Measurements from ENCODE around the gene ABCB9.
"Not testable (repeated sequence)": the region's sequence is repeated elsewhere in the genome, so short reads cannot be mapped to it uniquely, and the experiment has no call there.

ABCB9 gene

DNA sequence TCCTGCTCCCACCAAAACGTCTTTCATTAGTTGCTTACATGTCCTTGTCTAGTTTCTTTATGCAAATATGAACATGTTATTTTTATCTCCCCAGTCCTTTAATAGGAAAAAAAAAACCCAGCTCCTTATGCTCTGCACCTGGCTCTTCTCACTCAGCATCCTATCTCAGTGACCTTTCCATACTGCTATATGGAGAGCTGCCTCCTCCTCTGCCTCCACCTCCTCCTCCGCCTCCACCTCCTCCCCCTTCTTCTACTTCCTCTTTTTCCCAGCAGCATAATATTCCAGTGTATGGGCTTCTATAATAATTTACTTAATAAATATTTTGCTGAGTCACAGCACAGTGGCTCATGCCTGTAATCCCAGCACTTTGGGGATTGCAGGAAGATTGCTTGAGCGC is 31.5 kb downstream of the ABCB9 start:
- no peak for DNase-seq

- DNase-seq = no peak
Observed at GRCh38 chr12:122932207-122932606, 34.1 kb downstream of the ABCB9 start.

DNA sequence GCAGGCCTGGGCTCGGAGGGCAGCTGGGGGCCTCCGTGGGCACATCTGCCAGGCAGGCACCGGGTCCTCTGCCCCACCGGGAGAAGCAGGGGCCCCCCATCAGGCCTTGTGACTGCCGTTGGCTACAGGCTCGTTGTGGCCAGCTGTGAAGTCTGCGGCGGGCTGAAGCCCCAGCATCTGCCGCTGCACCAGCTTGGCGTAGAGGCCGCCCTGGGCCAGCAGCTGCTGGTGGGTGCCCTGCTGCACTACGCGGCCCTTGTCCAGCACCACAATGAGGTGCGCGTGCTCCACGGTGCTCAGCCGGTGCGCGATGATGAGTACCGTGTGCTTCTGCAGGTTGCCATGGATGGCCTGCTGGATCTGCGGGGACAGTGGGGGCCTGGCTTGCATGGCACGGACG is 36.5 kb downstream of the ABCB9 start:
- no peak for DNase-seq

- no peak for DNase-seq
Observed at GRCh38 chr12:122929148-122929538, 37.1 kb downstream of the ABCB9 start.

GRCh38 chr12:122928404-122929147 is 37.7 kb downstream of the ABCB9 start:
- DNase-seq = no peak

GRCh38 chr12:122927756-122928403 is 38.4 kb downstream of the ABCB9 start:
- no peak for DNase-seq

DNA sequence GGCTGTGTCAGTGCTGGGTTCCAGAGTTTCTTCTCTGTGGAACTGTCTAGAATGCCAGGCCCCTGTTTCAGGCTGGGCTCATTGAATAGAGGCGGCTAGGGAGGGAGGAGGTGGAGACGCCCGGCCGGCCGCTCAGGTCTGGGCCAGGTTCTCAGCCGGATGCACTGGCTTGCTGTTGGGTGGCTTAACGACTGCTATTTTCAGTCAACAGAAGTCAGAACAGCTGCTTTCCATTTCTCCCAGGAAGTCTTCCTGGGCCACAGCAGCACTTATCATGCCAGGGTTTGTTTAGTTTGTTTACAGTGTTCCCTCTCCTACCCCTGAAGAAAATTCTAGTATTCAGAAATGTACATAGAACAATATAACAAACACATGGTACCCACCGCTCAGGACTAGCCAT is 44.3 kb downstream of the ABCB9 start:
- no peak for DNase-seq

DNA sequence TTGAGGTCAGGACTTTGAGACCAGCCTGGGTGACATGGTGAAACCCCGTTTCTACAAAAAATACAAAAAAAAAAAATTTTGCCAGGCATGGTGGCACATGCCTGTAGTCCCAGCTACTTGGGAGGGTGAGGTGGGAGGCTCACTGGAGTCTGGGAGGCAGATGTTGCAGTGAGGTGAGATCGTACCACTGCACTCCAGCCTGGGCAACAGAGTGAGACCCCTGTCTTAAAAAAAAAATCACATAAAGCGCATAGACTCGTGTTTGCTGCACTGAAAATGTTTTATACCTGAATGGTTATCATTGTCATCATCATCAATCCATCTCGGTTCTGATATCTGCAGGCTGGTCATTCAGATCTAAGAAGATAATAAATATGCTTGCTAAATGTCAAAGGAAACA is 45.6 kb downstream of the ABCB9 start:
- DNase-seq = no peak

- DNase-seq = no peak
Observed at GRCh38 chr12:122918827-122919226, 47.4 kb downstream of the ABCB9 start.

- no peak for DNase-seq
Observed at GRCh38 chr12:122917507-122918121, 48.6 kb downstream of the ABCB9 start.

DNA sequence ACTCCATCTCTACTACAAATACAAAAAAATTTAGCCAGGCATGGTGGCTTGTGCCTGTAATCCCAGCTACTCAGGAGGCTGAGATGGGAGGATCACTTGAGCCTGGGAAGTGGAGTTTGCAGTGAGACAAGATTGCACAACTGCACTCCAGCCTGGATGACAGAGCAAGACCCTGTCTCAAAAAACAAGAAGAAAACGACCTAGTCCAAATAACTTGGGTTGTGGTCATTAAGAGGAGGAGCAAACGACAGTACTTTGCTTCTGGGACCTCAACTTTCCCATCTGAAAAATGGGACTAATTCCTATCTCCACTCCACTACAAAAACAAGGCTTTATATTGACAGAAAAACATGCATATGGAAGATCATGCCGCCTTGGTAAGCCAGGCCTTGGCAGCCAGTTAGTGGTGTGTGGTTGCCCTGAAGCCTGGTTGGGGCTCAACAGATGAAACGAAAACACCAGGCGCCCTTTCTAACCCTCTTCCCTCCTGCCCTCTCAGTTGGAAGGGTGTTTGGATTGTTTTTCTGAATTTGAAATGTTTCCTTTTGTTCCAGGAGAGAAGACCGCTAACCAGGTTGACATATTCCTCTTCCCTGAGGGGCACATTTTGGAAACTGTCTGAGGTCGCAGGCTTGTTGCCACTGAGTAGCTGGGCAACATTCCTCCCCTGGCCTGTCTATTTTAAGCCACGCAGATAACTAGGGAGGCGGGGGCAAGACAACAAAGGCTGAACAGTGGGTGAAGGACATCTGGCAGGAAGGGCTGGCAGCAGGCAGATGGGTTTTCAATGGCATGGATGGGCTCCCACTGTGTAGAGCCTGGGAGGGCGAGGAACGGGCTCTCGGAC is 56.6 kb downstream of the ABCB9 start:
- no peak for DNase-seq

DNA sequence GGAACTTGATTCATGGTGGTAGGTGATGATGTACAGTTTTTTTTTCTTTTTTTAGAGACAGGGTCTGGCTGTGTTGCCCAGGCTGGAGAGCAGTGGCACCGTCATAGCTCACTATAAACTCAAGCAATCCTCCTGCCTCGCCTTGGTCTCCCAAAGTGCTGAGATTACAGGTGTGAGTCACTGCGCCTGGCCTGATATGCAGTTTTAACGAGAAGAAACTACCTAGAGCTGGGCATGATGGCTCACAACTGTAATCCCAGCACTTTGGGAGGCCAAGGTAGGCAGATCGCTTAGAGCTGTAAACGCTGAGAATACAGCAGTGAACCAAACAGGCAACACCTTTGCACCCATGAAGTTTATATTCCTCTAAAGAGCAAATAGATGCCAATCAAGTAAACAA is 57.3 kb downstream of the ABCB9 start:
- no peak for DNase-seq

DNA sequence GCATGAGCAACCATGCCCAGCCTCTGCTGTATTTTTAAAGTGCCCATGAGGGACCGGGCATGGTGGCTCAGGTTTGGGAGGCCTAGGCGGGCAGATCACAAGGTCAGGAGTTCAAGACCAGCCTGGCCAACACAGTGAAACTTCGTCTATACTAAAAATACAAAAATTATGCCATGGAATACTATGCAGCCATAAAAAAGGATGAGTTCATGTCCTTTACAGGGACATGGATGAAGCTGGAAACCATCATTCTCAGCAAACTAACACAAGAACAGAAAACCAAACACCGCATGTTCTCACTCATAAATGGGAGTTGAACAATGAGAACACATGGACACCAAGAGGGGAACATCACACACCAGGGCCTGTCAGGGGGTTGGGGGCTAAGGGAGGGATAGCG is 61.0 kb downstream of the ABCB9 start:
- not testable (repeated sequence) for DNase-seq

DNA sequence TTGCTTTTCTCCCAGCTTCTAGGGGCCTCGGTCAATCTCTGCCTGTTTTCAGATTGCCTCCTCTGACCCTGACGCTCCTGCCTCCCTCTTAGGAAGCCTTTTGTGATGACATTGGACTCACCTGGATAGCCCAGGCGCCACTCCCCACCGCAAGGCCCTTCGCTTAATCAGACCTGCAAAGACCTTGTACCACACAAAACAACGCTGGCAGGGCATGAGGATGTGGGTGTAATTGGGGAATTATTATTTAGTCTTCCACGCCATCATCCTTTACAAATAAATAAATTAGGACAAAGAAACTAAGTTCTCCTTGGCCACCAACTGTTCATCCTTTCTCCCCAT is 62.6 kb downstream of the ABCB9 start:
- no peak for DNase-seq

GRCh38 chr12:122902854-122903692 is 63.2 kb downstream of the ABCB9 start:
- DNase-seq = no peak

DNA sequence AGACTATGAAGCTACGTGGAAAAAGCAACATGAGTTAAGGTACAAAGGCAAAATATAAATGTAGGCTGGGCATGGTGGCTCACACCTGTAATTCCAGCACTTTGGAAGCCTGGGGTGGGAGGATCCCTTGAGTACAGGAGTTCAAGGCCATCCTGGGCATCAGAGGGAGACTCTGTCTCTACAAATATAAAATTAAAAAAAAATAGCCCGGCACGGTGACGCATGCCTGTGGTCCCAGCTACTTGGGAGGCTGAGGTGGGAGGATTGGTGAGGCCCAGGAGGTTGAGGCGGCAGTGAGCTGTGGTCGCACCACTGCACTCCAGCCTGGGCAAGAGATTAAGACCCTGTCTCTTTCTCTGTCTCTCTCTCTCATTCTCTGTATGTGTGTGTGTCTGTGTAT is 66.4 kb downstream of the ABCB9 start:
- no peak for DNase-seq

DNA sequence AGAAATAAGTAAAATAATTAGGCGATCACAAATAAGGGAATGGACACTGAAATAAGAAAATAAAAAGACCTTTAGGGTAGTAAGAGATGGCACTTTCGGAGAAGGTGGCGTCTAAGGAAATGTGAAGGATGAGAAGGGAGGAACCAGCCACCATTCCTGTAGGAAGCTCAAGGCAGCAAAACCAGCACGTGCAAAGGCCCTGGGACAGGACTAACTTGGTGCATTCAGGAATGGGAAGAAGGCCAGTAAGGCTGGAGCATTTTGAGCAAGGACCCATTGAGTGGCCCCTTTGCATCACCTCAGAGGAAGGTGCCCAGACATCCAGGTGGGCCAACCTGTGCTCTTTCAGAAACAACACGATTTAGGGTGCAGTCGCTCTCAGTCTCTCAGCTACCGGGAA is 69.6 kb downstream of the ABCB9 start:
- no peak for DNase-seq

GRCh38 chr12:122895704-122896636 is 70.3 kb downstream of the ABCB9 start, which contains the start of gene VPS37B:
TSS of gene VPS37B (minus strand) at chr12:122896124. CDS start at chr12:122896062, 62 bp downstream.
- peak; percentile 71 to 77 (median 73) for DNase-seq

GRCh38 chr12:122895320-122895703 is 71.0 kb downstream of the ABCB9 start:
- DNase-seq = no peak

DNA sequence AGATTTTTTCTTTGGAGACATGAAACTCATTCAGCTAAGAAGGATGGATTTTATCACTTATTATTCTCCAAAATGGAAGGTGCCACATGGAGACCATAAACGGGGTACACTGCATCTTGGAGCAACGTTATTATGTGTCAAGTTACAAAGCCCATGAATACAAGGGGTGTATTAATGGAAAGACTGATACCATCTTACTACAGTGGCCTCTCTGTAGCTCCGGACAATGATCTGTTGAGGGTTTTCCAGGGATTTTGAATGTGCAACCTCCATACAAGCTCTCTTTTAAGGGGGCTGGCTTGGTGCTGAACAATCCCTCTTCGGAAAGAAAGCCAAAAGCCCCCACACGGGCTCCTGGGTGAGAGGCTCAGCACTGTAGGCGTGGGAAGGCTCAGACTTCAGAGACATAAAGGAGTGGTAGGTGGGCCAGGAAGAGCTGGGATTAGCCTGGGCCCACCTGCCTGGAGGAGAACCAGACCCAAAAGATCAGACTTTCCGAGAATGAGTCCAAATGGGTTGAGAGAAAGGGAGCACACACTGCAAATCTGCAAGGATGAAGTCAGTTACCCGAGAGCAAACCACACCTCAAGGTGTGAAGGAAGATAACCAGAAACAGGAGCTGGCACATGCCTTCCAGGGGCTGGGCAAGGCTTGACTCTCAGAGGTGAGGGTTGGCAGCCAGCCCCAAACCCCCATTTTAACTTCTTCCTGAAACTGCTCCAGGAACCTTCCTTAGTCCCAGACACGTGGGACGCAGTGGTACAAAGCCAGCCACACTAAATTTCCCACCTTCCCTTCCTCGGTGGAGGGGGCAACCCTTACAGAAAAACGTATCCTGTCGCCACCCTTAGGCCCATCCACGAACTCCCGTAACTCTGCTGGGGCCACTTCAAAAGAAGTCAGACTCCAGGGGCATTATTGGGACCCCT is 71.8 kb downstream of the ABCB9 start:
- DNase-seq = no peak

All from activated CD4-positive, CD25-positive, alpha-beta regulatory T cell (primary cell).